AG04450 (cell line): ENCODE data around the gene ABCA3. TPM values are rescaled to one million over a fixed set of nuclear protein-coding genes. Genes with fewer than 3 reads are reported as not detected.

Experiments used
- CTCF ChIA-PET: fragments of 300-600, 350-600 bp; formaldehyde crosslinking; extraction: SDS; loops from one replicate; lab custom pipeline; 2022; ENCODE audit warnings: antibody characterized with exemption, inconsistent platforms; lab: Charles Lee
- POLR2A ChIA-PET: fragments of 350-600 bp; formaldehyde crosslinking; extraction: SDS; loops from one replicate; lab custom pipeline; 2021; ENCODE audit warnings: antibody characterized with exemption, inconsistent platforms; lab: Yijun Ruan, JAX
- DNase-seq: peaks from one replicate; pipeline ENCODE4 v3.0.0-alpha.2; 2011; ENCODE audit warnings: low read depth, low spot score
- H3K27ac ChIP-seq: one replicate; pipeline ENCODE4 v1.5.1; 2012; ENCODE audit warnings: low read depth, low read length, control low read depth
- H3K27me3 ChIP-seq: one replicate; pipeline ENCODE4 v1.6.0; 2012; ENCODE audit warnings: low read length; ENCODE audit not compliant: control insufficient read depth, insufficient read depth
- H3K4me3 ChIP-seq: 2 replicates; pipeline ENCODE4 v1.5.1; 2011; ENCODE audit warnings: mild to moderate bottlenecking, low read depth, low read length, control low read depth
- H3K9me3 ChIP-seq: 2 replicates; pipeline ENCODE4 v1.5.1; 2012; ENCODE audit warnings: low read length; ENCODE audit not compliant: control insufficient read depth, insufficient read depth
- polyA plus RNA-seq: library from polyadenylated mRNA; depleted of rRNA; stranded (reverse); fragments of >200 nt; gene quantifications from 2 replicates; pipeline ENCODE4 v1.2.3, GENCODE V29; 2011
- TF ChIP-seq, protein P1 (sequence below): IDR thresholded peaks from 2 replicates; pipeline ENCODE4 v1.5.1; 2011; ENCODE audit warnings: low read depth, low read length, control low read depth, inconsistent platforms

ABCA3 gene
- polyA plus RNA-seq, 1 experiment = 0.06 TPM

DNA sequence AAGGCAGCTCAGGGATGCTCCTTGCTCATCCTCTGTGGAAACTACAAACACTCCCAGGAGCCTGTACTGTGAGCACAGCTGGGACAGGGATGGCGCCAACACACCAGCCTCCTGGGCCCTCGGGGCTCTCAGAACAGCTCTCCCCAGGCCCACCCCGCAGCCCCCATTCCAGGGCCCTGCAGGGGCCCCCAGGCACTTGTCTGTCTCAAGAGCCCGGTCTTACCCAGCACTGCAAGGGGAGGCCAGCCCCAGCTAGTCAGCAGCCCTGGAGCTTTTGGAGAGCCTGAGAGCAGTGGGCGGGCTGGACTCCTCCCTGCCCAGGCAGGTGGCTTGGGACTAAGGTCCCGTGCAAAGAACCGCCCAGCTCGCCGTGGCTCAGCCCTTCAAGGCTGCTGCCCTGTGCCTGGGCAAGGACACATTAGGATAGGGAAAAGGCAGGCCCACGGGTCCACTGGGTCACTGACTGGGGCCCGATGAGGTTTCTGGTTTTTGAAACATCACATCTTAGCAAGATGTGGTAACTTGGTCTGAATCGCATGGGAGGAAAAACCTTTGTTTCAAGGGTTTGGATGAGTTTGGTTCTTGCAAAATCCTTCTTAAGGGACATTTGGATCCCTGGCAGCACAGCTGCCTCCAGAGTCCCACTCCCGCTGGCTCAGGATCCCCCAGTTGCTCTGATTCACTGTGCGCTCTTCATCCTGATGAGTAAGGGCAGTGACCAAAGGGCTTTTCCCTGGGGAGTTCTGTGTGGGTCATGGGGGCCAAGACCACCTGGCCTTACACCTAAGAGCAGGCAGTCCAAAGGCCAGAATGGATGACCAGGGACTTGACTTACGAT is 101.5 kb downstream of the ABCA3 start:
- CTCF ChIA-PET = interaction anchor here (0.8 kb wide), 1 partner anchor 262 kb away, joined by 3 read pairs; no protein-coding TSS in a partner anchor

DNA sequence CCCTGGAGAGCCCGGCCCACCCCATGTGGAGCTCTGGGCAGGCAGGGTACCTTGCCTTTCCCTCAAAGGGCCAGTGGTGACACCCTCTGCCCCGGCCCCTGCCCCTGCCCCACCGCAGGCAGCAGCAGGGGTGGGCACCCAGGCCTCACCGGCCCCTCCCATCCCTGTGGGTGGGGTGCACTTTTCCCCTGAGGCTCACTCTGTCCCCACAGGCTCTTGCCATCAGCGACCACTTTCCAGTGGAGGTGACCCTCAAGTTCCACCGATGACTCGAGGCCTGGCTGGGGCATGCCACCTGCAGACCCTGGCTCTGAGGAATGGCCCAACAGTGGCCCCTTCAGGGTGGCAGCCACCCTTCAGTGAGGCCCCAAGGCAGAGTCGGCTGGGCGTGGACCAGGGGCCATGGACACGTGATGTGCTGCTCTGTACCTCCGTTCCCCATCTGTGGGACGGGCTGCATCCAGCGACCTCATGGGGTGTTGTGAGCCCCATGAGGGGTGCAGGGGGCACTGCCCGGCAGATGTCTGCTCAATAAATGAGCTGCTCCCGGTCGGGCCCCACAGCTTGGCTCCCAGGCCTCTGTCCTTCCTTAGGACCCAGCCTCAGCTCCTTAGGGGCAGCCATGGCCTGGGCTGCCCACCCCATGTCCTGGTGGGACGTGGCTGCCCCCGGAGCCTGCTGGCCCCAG is 102.2 kb downstream of the ABCA3 start:
- no peak for DNase-seq
- no peak overlapping the region for H3K4me3 ChIP-seq
- H3K9me3 ChIP-seq = no peaks in the 10 kb centered on the region; the same call in 1 of the 2 replicates
- TF ChIP-seq, protein P1, sequence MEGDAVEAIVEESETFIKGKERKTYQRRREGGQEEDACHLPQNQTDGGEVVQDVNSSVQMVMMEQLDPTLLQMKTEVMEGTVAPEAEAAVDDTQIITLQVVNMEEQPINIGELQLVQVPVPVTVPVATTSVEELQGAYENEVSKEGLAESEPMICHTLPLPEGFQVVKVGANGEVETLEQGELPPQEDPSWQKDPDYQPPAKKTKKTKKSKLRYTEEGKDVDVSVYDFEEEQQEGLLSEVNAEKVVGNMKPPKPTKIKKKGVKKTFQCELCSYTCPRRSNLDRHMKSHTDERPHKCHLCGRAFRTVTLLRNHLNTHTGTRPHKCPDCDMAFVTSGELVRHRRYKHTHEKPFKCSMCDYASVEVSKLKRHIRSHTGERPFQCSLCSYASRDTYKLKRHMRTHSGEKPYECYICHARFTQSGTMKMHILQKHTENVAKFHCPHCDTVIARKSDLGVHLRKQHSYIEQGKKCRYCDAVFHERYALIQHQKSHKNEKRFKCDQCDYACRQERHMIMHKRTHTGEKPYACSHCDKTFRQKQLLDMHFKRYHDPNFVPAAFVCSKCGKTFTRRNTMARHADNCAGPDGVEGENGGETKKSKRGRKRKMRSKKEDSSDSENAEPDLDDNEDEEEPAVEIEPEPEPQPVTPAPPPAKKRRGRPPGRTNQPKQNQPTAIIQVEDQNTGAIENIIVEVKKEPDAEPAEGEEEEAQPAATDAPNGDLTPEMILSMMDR = no peak
- no peak overlapping the region for H3K27ac ChIP-seq
- ChIA-PET POLR2A (no interaction called here), CTCF (interaction anchor here (0.8 kb wide), 1 partner anchor 263 kb away, joined by 3 read pairs; no protein-coding TSS in a partner anchor)
- peaks cover 13% of the 10 kb centered on the region for H3K27me3 ChIP-seq

More for the DNA sequence above, 101.5 kb downstream of the ABCA3 start:
- Histone ChIP-seq H3K9me3 (no peaks in the 10 kb centered on the region; the same call in 1 of the 2 replicates), H3K27me3 (peaks cover 13% of the 10 kb centered on the region), H3K27ac (no peak overlapping the region), H3K4me3 (no peak overlapping the region)
- POLR2A ChIA-PET = no interaction called here
- TF ChIP-seq, protein P1 = no peak
- DNase-seq = no peak

GRCh38 chr16:2237493-2238149 is 102.9 kb downstream of the ABCA3 start:
- H3K27me3 ChIP-seq = peaks cover 13% of the 10 kb centered on the region
- ChIA-PET POLR2A (interaction anchor here (1.1 kb wide), 1 partner anchor 82 kb away, joined by 3 read pairs; the partner anchor contains the start of gene TRAF7), CTCF (interaction anchor here (1.0 kb wide), 1 partner anchor 13 kb away, joined by 4 read pairs; the partner anchor contains the start of gene ECI1)
- no peak overlapping the region for H3K4me3 ChIP-seq
- TF ChIP-seq, protein P1 = no peak
- H3K9me3 ChIP-seq = no peaks in the 10 kb centered on the region; the same call in 1 of the 2 replicates
- H3K27ac ChIP-seq = no peak overlapping the region
- DNase-seq = no peak

DNA sequence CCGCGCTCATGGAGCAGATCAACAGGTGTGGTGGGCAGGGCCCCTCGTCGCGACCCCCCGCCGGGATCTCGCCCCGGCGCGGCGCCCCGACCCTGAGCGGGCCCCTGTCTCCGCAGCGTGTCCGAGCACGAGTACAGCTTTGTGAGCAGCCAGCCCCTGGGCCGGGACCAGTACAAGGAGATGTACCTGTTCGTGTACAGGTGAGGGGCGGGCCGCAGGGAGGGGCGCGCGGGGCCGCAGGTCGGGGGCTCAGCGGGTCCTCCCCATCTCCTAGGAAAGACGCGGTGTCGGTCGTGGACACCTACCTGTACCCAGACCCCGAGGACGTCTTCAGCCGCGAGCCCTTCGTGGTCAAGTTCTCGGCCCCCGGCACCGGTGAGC is 103.4 kb downstream of the ABCA3 start:
- TF ChIP-seq, protein P1 = no peak
- Histone ChIP-seq H3K4me3 (peak overlapping the region; percentile 36), H3K27me3 (peaks cover 13% of the 10 kb centered on the region), H3K27ac (no peak overlapping the region), H3K9me3 (no peaks in the 10 kb centered on the region; the same call in 1 of the 2 replicates)
- ChIA-PET POLR2A (interaction anchor here (1.1 kb wide), 1 partner anchor 82 kb away, joined by 3 read pairs; the partner anchor contains the start of gene TRAF7), CTCF (interaction anchor here (1.0 kb wide), 1 partner anchor 14 kb away, joined by 4 read pairs; the partner anchor contains the start of gene ECI1)
- DNase-seq = no peak
